ENCODE data around the gene CD3E.

Gene CD3E

GRCh38 chr11:118264569-118265465 is 39.7 kb upstream of the CD3E start:
- peak overlapping the region; percentile 90 for H3K27ac ChIP-seq
- no peak for TF ChIP-seq CTCF (conservative IDR thresholded peaks at IDR 0.05; ENCODE audit: low read depth)
- ChIA-PET CTCF (interaction anchor here (1.0 to 2.3 kb wide), 4 partner anchors 12 to 24 kb away, joined by 3 to 7 read pairs (median 4); no protein-coding TSS in a partner anchor), POLR2A (ENCODE audit: low non-redundant PET) (interaction anchor here (1.2 to 1.6 kb wide), 2 partner anchors 11 to 13 kb away, joined by 3 to 7 read pairs; partner anchors contain the start of gene MPZL3)
- no peak for DNase-seq (ENCODE audit: low spot score)

- POLR2A ChIA-PET (ENCODE audit: low non-redundant PET): no interaction called here
- peak overlapping the region; percentile 61 for H3K27ac ChIP-seq
- DNase-seq (ENCODE audit: low spot score): no peak
- CTCF ChIA-PET: interaction anchor here (0.7 to 1.6 kb wide), 2 partner anchors 11 to 94 kb away, joined by 4 to 5 read pairs; no protein-coding TSS in a partner anchor
- no peak for TF ChIP-seq CTCF (conservative IDR thresholded peaks at IDR 0.05; ENCODE audit: low read depth)
Observed at GRCh38 chr11:118265954-118266353, 38.6 kb upstream of the CD3E start.

GRCh38 chr11:118267486-118267885 is 37.0 kb upstream of the CD3E start:
- DNase-seq (ENCODE audit: low spot score): peak; percentile 33
- no peak overlapping the region for H3K27ac ChIP-seq
- CTCF ChIA-PET: interaction anchor here (0.7 to 1.2 kb wide), 2 partner anchors 24 to 69 kb away, joined by 3 to 6 read pairs; no protein-coding TSS in a partner anchor
- POLR2A ChIA-PET (ENCODE audit: low non-redundant PET): no interaction called here
- no peak for TF ChIP-seq CTCF (conservative IDR thresholded peaks at IDR 0.05; ENCODE audit: low read depth)

GRCh38 chr11:118272001-118272400 is 32.5 kb upstream of the CD3E start:
- no peak overlapping the region for H3K27ac ChIP-seq
- ChIA-PET POLR2A (ENCODE audit: low non-redundant PET) (no interaction called here), CTCF (no interaction called here)
- TF ChIP-seq CTCF (conservative IDR thresholded peaks at IDR 0.05; ENCODE audit: low read depth): no peak
- no peak for DNase-seq (ENCODE audit: low spot score)

- CTCF ChIA-PET: interaction anchor here (1.0 kb wide), 1 partner anchor 76 kb away, joined by 3 read pairs; no protein-coding TSS in a partner anchor
- TF ChIP-seq CTCF (conservative IDR thresholded peaks at IDR 0.05; ENCODE audit: low read depth): no peak
- POLR2A ChIA-PET (ENCODE audit: low non-redundant PET): no interaction called here
- no peak for DNase-seq (ENCODE audit: low spot score)
- H3K27ac ChIP-seq: no peak overlapping the region
Observed at GRCh38 chr11:118274186-118274585, 30.3 kb upstream of the CD3E start.

GRCh38 chr11:118275176-118275575 is 29.4 kb upstream of the CD3E start:
- ChIA-PET CTCF (no interaction called here), POLR2A (ENCODE audit: low non-redundant PET) (no interaction called here)
- TF ChIP-seq CTCF (conservative IDR thresholded peaks at IDR 0.05; ENCODE audit: low read depth): no peak
- H3K27ac ChIP-seq: peak overlapping the region; percentile 41; the same call in 1 of the 2 replicates
- DNase-seq (ENCODE audit: low spot score): peak; percentile 48
